Spleen (tissue), 7 donors: ENCODE data around the gene LINC01488.

Source experiments
- CTCF ChIP-seq, 11 experiments: fragments of 200-600 bp in 7 of 11; fragments of 450-650 bp in 4 of 11; sonication (generic) in 4 of 11; IDR thresholded peaks in 8 of 11; conservative IDR thresholded peaks in 3 of 11; 1 replicate in 7 of 11; 2 replicates in 4 of 11; pipeline versions ENCODE4 v1.4.0 to v1.8.0; 2016 to 2021; ENCODE audit warnings: antibody characterized with exemption in 11 of 11, inconsistent platforms in 4 of 11, mild to moderate bottlenecking in 1 of 11
- POLR2A ChIP-seq, 3 donors: fragments of 450-650 bp; IDR thresholded peaks; one replicate each; pipeline ENCODE4 v1.5.1; 2017; ENCODE audit warnings: antibody characterized with exemption in 3 of 3, mild to moderate bottlenecking in 1 of 3
- donor health status: DM: no; HTN: no; CAD: no; lungs with moderate emphysema.
- donor health status: DM: no; HTN: no; CAD: no.
- donor health status: DM: no; HTN: no; CAD: no.

GRCh38 chr11:69437001-69437875 lies 44.2 kb upstream of the LINC01488 start:
- TF ChIP-seq CTCF (IDR thresholded peaks at IDR 0.05 in 8 of 11, conservative IDR thresholded peaks at IDR 0.05 in 3 of 11) (no peak), POLR2A (IDR thresholded peaks at IDR 0.05) (no peak)
